HL-60/S4 treated with retinoic acid at 250 ng/mL for 4 days and 3 days (cell line): ENCODE results near the gene CCDC77.

Source experiments
- in situ Hi-C: fragments of 300-500 bp; cut with MboI; formaldehyde crosslinking; loops from 2 replicates; pipeline ENCODE4 v1.7.0; 2022; ENCODE audit warnings: low sequenced_read_pairs

The CCDC77 gene

DNA sequence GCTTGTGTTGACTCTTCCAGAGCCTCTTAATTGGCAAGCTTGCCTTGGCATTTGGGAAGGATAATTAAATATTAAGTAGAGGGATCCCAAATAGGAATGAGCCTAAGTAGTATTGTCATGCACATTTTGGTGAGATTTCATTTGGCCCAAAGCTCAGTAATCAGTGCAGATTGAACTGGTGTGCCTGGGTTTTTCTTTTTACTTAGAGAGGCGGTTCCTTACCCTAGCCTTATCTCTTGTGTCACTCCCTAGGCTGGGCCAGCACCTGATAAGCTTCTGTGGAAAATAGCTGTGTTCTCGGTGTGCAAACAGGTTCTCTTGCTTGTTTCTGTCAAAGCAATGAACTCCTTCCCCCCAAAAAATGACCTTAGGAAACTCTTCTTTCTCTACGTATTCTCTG is 49.0 kb downstream of the CCDC77 start:
- in situ Hi-C loops = loop anchor here (10.0 kb wide), 1 partner anchor 84 kb away; no protein-coding TSS in a partner anchor

DNA sequence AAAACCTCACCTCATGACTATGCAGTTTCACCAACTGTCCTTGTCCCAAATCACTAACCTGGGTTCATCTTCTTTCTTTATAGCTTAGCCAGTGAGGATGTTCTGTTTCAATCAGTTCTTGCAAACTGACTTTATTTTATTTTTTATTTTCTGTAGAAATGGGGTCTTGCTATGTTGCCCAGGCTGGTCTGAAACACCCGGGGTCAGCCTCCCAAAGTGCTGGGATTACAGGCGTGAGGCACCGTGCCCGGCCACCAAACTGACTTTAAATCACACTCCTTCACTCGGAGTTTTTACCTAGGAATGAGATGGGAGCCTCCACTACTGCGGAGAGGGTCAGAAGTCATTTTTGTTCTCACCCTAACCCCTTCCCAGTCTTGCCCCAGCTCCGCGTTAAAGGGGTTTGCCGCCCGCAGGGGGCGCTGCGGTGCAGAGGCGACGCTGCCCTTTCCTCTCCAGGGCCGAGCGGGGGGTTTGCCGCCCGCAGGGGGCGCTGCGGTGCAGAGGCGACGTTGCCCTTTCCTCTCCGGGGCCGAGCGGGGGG is 51.3 kb downstream of the CCDC77 start:
- in situ Hi-C loops = loop anchor here (10.0 kb wide), 1 partner anchor 82 kb away; no protein-coding TSS in a partner anchor

DNA sequence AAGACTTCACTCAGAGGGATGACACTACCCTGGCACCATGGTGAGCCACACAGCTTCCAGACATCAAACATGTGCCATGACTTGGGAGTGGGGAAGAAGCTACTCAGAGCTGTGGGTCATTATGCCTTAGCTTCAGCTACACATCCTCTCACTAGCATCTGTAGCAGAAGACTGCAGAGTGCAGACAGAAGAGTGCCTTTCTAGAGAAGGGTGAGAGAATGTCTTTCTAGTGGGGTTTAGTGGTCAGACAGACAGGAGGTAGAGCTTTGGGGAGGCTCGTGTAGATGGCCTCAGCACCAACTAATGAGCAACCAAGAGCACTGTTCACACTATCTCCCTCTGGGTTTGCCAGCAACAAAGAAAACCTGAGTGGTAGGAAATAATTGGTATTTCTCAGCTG is 53.4 kb downstream of the CCDC77 start:
- in situ Hi-C loops = loop anchor here (10.0 kb wide), 1 partner anchor 80 kb away; no protein-coding TSS in a partner anchor

GRCh38 chr12:455821-456220 is 54.4 kb downstream of the CCDC77 start:
- in situ Hi-C loops = loop anchor here (10.0 kb wide), 1 partner anchor 79 kb away; no protein-coding TSS in a partner anchor

DNA sequence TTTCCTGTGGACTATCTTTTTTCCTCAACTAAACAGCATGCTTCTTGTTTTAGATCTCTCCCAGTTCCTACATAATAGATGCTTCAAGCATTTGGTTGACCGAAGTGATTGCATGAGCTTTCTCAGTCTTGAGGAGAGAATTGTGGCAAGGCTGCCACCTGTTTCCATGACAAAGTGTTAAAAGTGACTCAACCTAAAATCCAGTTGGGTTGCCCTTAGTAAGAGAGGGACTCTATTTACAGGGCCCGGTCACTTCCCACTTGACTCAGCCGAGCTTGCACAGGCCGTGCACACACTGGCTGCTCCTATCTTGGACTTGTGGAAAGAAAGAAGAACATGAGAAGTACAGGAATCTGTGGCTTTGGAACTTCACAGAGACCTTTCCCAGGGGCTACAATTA is 56.2 kb downstream of the CCDC77 start:
- in situ Hi-C loops = loop anchor here (10.0 kb wide), 1 partner anchor 77 kb away; no protein-coding TSS in a partner anchor

- in situ Hi-C loops = loop anchor here (10.0 kb wide), 1 partner anchor 76 kb away; no protein-coding TSS in a partner anchor
These were observed 57.6 kb downstream of the CCDC77 start for GRCh38 chr12:459050-459429.

- in situ Hi-C loops = loop anchor here (10.0 kb wide), 1 partner anchor 75 kb away; no protein-coding TSS in a partner anchor
These were observed 58.2 kb downstream of the CCDC77 start, which contains the start of gene B4GALNT3 for GRCh38 chr12:459430-460258. B4GALNT3 (plus strand) TSS chr12:459939; CDS start chr12:460377, 438 bp downstream.

- in situ Hi-C loops = no loop called here
These were observed 59.1 kb downstream of the CCDC77 start for GRCh38 chr12:460261-461230.

DNA sequence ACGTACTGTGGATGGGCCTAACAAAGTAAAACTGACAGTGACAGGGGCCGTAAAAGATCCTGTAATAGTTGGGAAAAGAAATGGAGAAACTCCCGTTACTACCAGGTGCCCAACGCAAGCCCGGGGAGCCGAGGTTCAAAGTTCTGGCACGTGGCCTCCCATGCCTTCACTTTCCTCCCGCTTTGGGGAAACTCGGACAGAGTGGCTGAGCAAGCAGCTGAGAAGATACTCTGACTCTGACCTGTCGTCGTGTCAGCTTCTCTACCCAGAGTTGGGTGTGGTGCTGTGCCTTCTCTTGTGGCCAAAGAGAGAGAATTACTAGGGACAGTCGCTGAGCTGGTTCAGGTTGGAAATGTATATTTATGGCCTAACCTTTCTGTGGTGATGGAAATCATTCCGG is 60.0 kb downstream of the CCDC77 start:
- in situ Hi-C loops = no loop called here

DNA sequence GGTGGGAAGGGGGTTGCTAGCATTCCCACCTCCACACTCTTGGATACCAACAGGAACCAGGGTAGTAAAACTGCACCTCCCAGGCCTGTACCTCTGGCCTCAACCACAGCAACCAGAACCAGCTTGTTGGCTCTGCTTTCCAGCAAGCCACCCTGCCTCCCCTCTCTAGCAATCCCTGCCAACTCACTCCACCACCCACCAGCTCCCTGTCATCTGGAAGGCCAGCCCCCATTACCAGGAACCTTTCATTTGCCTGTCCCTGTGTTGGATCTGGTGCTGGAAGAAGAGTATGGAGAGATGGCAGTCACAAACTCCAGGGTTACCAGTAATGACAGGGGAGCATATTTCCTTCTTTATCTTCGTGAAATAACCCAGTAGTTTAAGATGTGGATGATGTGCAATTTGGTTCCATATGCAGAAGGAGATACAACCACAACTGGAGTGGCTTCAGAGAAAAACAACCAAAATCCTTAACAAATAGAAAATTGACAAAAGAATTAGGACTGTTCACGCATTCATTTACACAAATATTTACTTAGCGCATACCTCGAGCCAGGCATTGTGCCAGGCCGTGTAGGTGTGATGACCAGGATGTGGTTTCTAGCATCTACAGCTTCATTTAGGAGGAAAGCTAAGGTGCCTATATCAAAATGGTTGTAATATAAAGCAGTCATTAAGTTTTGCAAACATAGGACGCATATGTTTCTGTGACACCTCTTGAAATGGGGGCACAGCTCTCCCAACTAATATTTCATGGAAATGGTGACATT is 61.7 kb downstream of the CCDC77 start:
- in situ Hi-C loops = no loop called here

GRCh38 chr12:464484-465267 is 63.2 kb downstream of the CCDC77 start:
- in situ Hi-C loops = no loop called here

DNA sequence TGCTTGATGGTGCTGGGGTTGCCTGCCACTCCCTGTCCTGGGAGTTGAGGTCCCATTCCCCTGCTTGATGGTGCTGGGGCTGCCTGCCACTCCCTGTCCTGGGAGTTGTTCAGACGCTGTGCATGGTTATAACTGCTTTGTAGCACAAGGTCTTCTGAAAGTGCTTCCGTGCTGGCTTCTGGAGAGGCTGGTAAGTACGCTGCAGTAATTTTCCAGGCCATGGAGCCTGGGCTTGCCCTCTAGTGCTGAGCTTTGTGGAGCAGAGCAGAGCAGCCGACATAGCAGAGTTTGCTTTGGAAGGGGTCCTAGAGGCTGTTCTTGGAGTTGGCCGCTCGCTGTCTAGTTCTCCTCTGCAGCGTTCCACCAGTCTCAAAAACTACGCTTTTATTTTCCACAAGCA is 64.6 kb downstream of the CCDC77 start:
- in situ Hi-C loops = no loop called here

- in situ Hi-C loops = no loop called here
These were observed 65.3 kb downstream of the CCDC77 start for GRCh38 chr12:466762-467161.

DNA sequence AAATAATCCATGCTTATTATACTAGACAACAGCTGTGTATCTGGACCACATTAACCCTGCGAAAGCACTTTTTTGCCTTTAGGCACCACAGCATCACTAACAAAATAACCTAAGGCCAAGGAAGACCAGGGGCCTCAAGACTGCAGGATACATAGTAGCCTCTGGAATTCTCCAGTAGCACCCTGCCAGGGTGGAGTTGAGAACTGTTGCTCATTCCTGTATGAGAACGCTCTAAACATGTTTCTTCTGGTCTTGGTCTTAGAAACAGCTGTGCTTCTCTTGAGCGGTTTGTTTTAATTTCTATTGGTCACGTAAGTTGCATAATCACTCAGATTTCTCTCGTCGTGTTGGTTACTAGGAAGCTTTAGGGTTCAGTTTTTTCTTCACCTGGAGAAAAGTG is 66.1 kb downstream of the CCDC77 start:
- in situ Hi-C loops = no loop called here

DNA sequence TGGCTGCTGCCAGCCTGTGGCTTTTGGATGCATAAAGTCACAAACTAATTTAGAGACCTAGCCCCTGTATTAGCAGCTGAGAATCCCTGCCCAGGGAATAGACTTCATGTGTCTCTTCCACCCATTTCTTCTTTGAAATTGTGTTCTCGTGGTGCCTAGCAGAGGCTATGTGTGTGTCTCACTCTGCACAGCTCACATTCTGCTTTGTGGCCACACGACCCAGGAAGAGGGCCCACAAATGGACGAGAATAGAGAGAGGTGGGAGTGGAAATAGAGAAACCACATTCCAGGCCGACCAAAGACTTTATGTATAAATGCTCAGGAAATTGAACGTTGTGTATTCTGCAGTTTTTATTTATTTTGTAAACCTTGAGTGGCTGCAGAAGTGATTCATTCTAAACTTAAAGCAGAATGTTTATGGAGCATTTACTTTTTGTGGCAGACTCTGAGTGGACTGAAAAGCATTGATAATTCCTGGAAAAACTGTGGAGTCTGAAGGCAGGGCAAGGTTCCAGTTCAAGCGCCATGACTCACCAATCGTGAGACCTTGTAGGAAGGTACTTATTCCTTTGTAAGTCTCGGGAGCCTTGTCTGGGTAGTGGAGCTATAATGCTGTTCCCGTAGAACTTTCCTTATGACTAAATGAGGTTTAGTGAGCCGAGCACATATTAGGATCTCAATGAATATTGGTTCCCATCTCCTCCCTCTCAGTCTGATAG is 67.4 kb downstream of the CCDC77 start:
- in situ Hi-C loops = no loop called here

- in situ Hi-C loops = no loop called here
These were observed 68.7 kb downstream of the CCDC77 start for GRCh38 chr12:470133-470532.

- in situ Hi-C loops = no loop called here
These were observed 71.8 kb downstream of the CCDC77 start for GRCh38 chr12:473198-473597.

- in situ Hi-C loops = no loop called here
These were observed 72.6 kb downstream of the CCDC77 start for GRCh38 chr12:473863-474577.
